K562 (cell line): Measurements from ENCODE around the gene PRKAG2. TPM values are rescaled to one million over a fixed set of nuclear protein-coding genes. Genes with fewer than 3 reads are reported as not detected.

ENCODE experiments used
- ATAC-seq: fragments of 200-7000 bp; cut with Tn5 transposase; 3 replicates; pipeline ENCODE4 v1.9.1; 2020; ENCODE audit warnings: moderate library complexity
- BruUV-seq: library from RNA; stranded (reverse); fragments of 400-500 nt; replicated peaks from 2 replicates; lab custom pipeline; 2021; lab: Mats Ljungman, UMichigan
- CTCF ChIA-PET: fragments of 300-600 bp; formaldehyde crosslinking; extraction: SDS; loops from one replicate; lab custom pipeline; 2021; ENCODE audit warnings: low intra/inter-chr PET ratio; lab: Yijun Ruan, JAX
- POLR2A ChIA-PET: fragments of 300-600, 350-650 bp; sonication (Branson Sonifier 250); formaldehyde crosslinking; extraction: SDS; loops from one replicate; lab custom pipeline; 2021; ENCODE audit warnings: antibody characterized with exemption, inconsistent platforms; lab: Yijun Ruan, JAX
- DNase-seq, 4 experiments: peaks; one replicate each; pipeline versions ENCODE4 v3.0.0 to v3.0.0-alpha.2; 2011 to 2018; ENCODE audit warnings: low spot score in 3 of 4, mixed read lengths in 3 of 4; ENCODE audit errors: extremely low read depth in 1 of 4
- FAIRE-seq: peaks from 2 replicates; lab custom pipeline; 2011; peaks lifted over from hg19 to GRCh38; lab: Jason Lieb, UNC
- H2AFZ ChIP-seq: 2 replicates; pipeline ENCODE4 v1.6.0; 2011; ENCODE audit warnings: low read depth, low read length, control low read depth, inconsistent platforms
- H3K27ac ChIP-seq: fragments of 200-600 bp; 3 replicates; pipeline ENCODE4 v1.8.0; 2011; ENCODE audit warnings: low read depth, mild to moderate bottlenecking, control low read depth, inconsistent platforms, low read length, moderate library complexity, mixed read lengths; ENCODE audit errors: extremely low read depth
- H3K27me3 ChIP-seq, 2 experiments: fragments of 300-600 bp in 1 of 2; 2 replicates in 1 of 2; 3 replicates in 1 of 2; pipeline versions ENCODE4 v1.6.0 to v1.8.0; 2011; ENCODE audit warnings: inconsistent platforms in 2 of 2, low read length in 2 of 2, mild to moderate bottlenecking in 1 of 2, mixed read lengths in 1 of 2, moderate library complexity in 1 of 2; ENCODE audit not compliant: control insufficient read depth in 2 of 2, insufficient read depth in 2 of 2
- H3K36me3 ChIP-seq: fragments of 300-600 bp; 3 replicates; pipeline ENCODE4 v1.8.0; 2011; ENCODE audit warnings: mild to moderate bottlenecking, low read length, inconsistent platforms; ENCODE audit not compliant: control insufficient read depth, insufficient read depth
- H3K4me1 ChIP-seq, 2 experiments: fragments of 200-600 bp in 1 of 2; replicated peaks in 1 of 2; 2 replicates in 1 of 2; 3 replicates in 1 of 2; pipeline versions ENCODE4 v1.5.1 to v1.8.0; 2011; ENCODE audit warnings: inconsistent platforms in 2 of 2, low read length in 2 of 2, mild to moderate bottlenecking in 1 of 2, mixed read lengths in 1 of 2, moderate library complexity in 1 of 2; ENCODE audit not compliant: control insufficient read depth in 2 of 2, insufficient read depth in 2 of 2
- H3K4me2 ChIP-seq: 2 replicates; pipeline ENCODE4 v1.6.1; 2011; ENCODE audit warnings: low read length, control low read depth, inconsistent platforms, mixed read lengths; ENCODE audit not compliant: insufficient read depth
- H3K4me3 ChIP-seq: fragments of 200-600 bp; sonication (generic), shearing (Covaris generic); 2 replicates; pipeline ENCODE4 v1.5.1; 2016; ENCODE audit warnings: control low read depth, inconsistent platforms
- H3K79me2 ChIP-seq: fragments of 200-600 bp; 3 replicates; pipeline ENCODE4 v1.8.0; 2011; ENCODE audit warnings: low read length, inconsistent platforms; ENCODE audit not compliant: control insufficient read depth, insufficient read depth
- H3K9ac ChIP-seq, 2 experiments: 2 replicates each; pipeline versions ENCODE4 v1.6.0 to v1.6.1; 2011; ENCODE audit warnings: low read depth in 2 of 2, low read length in 2 of 2, control low read depth in 1 of 2, inconsistent platforms in 1 of 2, mild to moderate bottlenecking in 1 of 2, mixed read lengths in 1 of 2; ENCODE audit not compliant: insufficient read depth in 1 of 2
- H3K9me1 ChIP-seq: one replicate; pipeline ENCODE4 v1.6.0; 2011; ENCODE audit warnings: inconsistent platforms, mild to moderate bottlenecking, low read length, moderate library complexity; ENCODE audit not compliant: control insufficient read depth, insufficient read depth
- H3K9me3 ChIP-seq: replicated peaks from 2 replicates; pipeline ENCODE4 v1.5.1; 2011; ENCODE audit warnings: low read depth, low read length, inconsistent platforms; ENCODE audit not compliant: control insufficient read depth, insufficient read depth
- H4K20me1 ChIP-seq: replicated peaks from 2 replicates; pipeline ENCODE4 v1.6.1; 2011; ENCODE audit warnings: low read length, inconsistent platforms, mixed read lengths; ENCODE audit not compliant: control insufficient read depth, insufficient read depth
- BHLHE40 ChIP-seq: IDR thresholded peaks from 2 replicates; pipeline ENCODE4 v1.6.1; 2011; ENCODE audit warnings: low read length, improper control_type of control experiment
- ETS2 ChIP-seq: IDR thresholded peaks from 2 replicates; pipeline ENCODE4 v1.6.1; 2016; ENCODE audit warnings: borderline replicate concordance, missing genetic modification characterization, mild to moderate bottlenecking, moderate library complexity, missing compliant biosample characterization; ENCODE audit not compliant: poor library complexity, severe bottlenecking
- KLF1 ChIP-seq: fragments of 450-650 bp; IDR thresholded peaks from 2 replicates; pipeline ENCODE4 v1.6.1; 2016; ENCODE audit warnings: missing genetic modification characterization, missing compliant biosample characterization
- MTA1 ChIP-seq: fragments of 450-650 bp; IDR thresholded peaks from 2 replicates; pipeline ENCODE4 v1.6.1; 2017; ENCODE audit warnings: borderline replicate concordance
- MTA3 ChIP-seq: fragments of 450-650 bp; formaldehyde crosslinking; IDR thresholded peaks from 2 replicates; pipeline ENCODE4 v1.6.1; 2017; ENCODE audit warnings: mild to moderate bottlenecking, borderline replicate concordance
- RCOR1 ChIP-seq, 2 experiments: IDR thresholded peaks; 2 replicates each; pipeline ENCODE4 v1.6.1; 2012; ENCODE audit warnings: low read depth in 2 of 2, low read length in 2 of 2, borderline replicate concordance in 1 of 2, improper control_type of control experiment in 1 of 2
- SPI1 ChIP-seq: IDR thresholded peaks from 2 replicates; pipeline ENCODE4 v1.6.1; 2011; ENCODE audit warnings: low read depth, low read length, control low read depth, borderline replicate concordance
- TBP ChIP-seq: optimal IDR thresholded peaks from 2 replicates; pipeline ENCODE3; 2011; ENCODE audit warnings: low read depth, low read length, improper control_type of control experiment
- ZNF551 ChIP-seq: fragments of 250-450 bp; sonication (Bioruptor Pico); IDR thresholded peaks from 2 replicates; pipeline ENCODE4 v1.5.0; 2021; ENCODE audit warnings: mild to moderate bottlenecking, moderate library complexity
- WGBS: fragments of 100-300 bp; shearing (Covaris generic); methylation state at CpG from one replicate; pipeline ENCODE4 v1.1.6; 2016; ENCODE audit warnings: low coverage, mixed read lengths; ENCODE audit not compliant: insufficient coverage; ENCODE audit errors: missing lambda C conversion rate; 5-methylcytosine and 5-hydroxymethylcytosine counted together
- in situ Hi-C: fragments of 300-500 bp; cut with MboI; formaldehyde crosslinking; loops from 4 replicates; pipeline ENCODE4 v1.15.0; 2018; ENCODE audit warnings: inconsistent platforms, mixed read lengths
- intact Hi-C: fragments of 100-400 bp; cut with micrococcal nuclease; formaldehyde crosslinking; loops from 2 replicates; pipeline ENCODE4 v1.14.2; 2022
- polyA plus RNA-seq, 8 experiments: library from polyadenylated mRNA; depleted of rRNA in 4 of 8; stranded (reverse) in 5 of 8; unstranded in 3 of 8; fragments of >200 nt; fragmentation: Nextera tagmentation in 2 of 8; fragmentation: Illumina TruSeq in 1 of 8; extraction: Ambion mirVana in 2 of 8; extraction: Trizol in 1 of 8; gene quantifications; 2 replicates each; pipeline versions ENCODE4 v1.2.1 to v1.2.3, GENCODE V29; 2011 to 2014; ENCODE audit warnings: inconsistent platforms in 1 of 8, missing spikeins in 1 of 8
- total RNA-seq, 7 experiments: library from RNA; depleted of rRNA in 6 of 7; stranded (reverse); fragments of >200 nt in 6 of 7; fragmentation: Illumina TruSeq in 2 of 7; extraction: Trizol in 2 of 7; gene quantifications; 2 replicates each; pipeline versions ENCODE4 v1.2.1 to v1.2.3, GENCODE V29; 2011 to 2021; ENCODE audit warnings: low replicate concordance in 1 of 7
- TF ChIP-seq, protein P1 (sequence below): fragments of 450-650 bp; IDR thresholded peaks from 2 replicates; pipeline ENCODE4 v1.6.1; 2016; ENCODE audit warnings: low read depth

The PRKAG2 gene
- total and polyA plus RNA-seq, 9 of the 15 experiments (the other 6 are each of a cell fraction or from before 2014, with no cell fraction given), result 0.99 to 5.6 (median 3.3) TPM

DNA sequence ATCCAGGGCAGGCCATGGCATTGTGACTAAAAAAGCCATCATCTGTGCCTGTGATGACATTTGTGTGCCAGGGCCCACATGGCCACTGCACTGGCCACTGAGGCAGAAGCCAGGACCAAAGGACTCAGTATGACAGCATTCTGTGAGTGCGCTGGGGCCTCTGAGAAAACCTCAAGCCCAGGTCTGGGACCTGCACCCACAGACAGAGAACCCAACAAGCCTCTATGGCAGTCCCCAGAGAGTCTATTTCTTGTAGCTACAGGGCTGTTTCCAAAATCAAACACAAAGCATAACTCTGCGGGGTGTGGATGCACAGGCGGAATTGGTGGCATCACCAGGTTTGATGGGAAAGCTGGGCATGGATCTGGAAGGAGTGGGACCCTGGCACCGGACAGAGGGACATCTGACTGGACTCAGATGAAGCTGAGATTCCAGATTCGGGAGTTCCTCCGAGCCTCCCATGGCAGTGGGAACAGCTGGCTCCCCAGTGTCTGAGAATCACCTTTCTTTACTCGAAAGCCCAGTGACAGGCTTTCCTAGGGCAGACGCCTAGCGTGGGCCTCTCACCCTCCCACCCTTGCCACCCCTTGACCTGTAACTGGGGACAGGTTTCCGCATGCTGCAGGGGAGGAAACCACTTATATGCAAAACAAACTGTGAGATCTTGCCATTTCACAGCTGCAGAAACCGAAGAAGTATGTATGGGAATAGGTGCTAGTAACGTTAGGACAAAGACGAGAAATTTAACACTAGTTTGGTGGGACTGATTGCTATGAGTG lies 286.7 kb downstream of the PRKAG2 start:
- no peak overlapping the region for H2AFZ ChIP-seq
- WGBS, result under 1% methylated on average over 13 of the region's 13 CpGs
- no peaks in the 10 kb centered on the region for H3K36me3 ChIP-seq
- H3K79me2 ChIP-seq, result no peaks in the 10 kb centered on the region
- no peak overlapping the region for H3K4me3 ChIP-seq
- FAIRE-seq (no peak), ATAC-seq (no peak), DNase-seq (no peak)
- ChIA-PET POLR2A (interaction anchor here (0.6 to 2.7 kb wide), 4 partner anchors 10 to 521 kb away, joined by 3 to 10 read pairs (median 4); no protein-coding TSS in a partner anchor), CTCF (no interaction called here)
- in situ Hi-C loops, result no loop called here
- H3K9me3 ChIP-seq, result no peaks in the 10 kb centered on the region
- H3K27me3 ChIP-seq, result peaks cover 69 to 76% of the 10 kb centered on the region in 2 experiments
- H3K9ac ChIP-seq, result no peak overlapping the region
- H3K9me1 ChIP-seq, result no peaks in the 10 kb centered on the region
- no TSS peak for BruUV-seq
- TF ChIP-seq ETS2, result no peak
- TF ChIP-seq ZNF551, result no peak
- no peak for TF ChIP-seq SPI1
- no peak for TF ChIP-seq TBP
- no peak for TF ChIP-seq BHLHE40
- no peak for TF ChIP-seq RCOR1 (IDR thresholded peaks at IDR 0.05; ENCODE audit: borderline replicate concordance in 1 of 2, low read depth in 2 of 2, low read length in 2 of 2)
- no peak for TF ChIP-seq MTA3
- TF ChIP-seq KLF1 (tag), result no peak
- TF ChIP-seq MTA1, result no peak
- TF ChIP-seq, protein P1, sequence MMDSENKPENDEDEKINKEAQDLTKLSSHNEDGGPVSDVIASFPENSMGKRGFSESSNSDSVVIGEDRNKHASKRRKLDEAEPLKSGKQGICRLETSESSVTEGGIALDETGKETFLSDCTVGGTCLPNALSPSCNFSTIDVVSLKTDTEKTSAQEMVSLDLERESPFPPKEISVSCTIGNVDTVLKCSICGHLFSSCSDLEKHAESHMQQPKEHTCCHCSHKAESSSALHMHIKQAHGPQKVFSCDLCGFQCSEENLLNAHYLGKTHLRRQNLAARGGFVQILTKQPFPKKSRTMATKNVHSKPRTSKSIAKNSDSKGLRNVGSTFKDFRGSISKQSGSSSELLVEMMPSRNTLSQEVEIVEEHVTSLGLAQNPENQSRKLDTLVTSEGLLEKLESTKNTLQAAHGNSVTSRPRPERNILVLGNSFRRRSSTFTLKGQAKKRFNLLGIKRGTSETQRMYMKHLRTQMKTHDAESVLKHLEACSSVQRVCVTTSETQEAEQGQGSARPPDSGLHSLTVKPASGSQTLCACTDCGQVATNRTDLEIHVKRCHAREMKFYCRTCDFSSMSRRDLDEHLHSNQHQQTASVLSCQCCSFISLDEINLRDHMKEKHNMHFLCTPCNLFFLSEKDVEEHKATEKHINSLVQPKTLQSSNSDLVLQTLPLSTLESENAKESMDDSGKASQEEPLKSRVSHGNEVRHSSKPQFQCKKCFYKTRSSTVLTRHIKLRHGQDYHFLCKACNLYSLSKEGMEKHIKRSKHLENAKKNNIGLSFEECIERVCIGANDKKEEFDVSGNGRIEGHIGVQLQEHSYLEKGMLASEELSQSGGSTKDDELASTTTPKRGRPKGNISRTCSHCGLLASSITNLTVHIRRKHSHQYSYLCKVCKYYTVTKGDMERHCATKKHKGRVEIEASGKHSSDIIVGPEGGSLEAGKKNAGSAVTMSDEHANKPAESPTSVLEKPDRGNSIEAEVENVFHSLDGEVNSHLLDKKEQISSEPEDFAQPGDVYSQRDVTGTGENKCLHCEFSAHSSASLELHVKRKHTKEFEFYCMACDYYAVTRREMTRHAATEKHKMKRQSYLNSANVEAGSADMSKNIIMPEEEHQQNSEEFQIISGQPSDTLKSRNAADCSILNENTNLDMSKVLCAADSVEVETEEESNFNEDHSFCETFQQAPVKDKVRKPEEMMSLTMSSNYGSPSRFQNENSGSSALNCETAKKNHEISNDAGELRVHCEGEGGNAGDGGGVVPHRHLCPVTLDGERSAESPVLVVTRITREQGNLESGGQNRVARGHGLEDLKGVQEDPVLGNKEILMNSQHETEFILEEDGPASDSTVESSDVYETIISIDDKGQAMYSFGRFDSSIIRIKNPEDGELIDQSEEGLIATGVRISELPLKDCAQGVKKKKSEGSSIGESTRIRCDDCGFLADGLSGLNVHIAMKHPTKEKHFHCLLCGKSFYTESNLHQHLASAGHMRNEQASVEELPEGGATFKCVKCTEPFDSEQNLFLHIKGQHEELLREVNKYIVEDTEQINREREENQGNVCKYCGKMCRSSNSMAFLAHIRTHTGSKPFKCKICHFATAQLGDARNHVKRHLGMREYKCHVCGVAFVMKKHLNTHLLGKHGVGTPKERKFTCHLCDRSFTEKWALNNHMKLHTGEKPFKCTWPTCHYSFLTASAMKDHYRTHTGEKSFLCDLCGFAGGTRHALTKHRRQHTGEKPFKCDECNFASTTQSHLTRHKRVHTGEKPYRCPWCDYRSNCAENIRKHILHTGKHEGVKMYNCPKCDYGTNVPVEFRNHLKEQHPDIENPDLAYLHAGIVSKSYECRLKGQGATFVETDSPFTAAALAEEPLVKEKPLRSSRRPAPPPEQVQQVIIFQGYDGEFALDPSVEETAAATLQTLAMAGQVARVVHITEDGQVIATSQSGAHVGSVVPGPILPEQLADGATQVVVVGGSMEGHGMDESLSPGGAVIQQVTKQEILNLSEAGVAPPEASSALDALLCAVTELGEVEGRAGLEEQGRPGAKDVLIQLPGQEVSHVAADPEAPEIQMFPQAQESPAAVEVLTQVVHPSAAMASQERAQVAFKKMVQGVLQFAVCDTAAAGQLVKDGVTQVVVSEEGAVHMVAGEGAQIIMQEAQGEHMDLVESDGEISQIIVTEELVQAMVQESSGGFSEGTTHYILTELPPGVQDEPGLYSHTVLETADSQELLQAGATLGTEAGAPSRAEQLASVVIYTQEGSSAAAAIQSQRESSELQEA, result no peak
- H3K27ac ChIP-seq, result no peak overlapping the region
- intact Hi-C loops, result no loop called here
- H4K20me1 ChIP-seq, result peaks cover 8% of the 10 kb centered on the region
- H3K4me2 ChIP-seq, result no peak overlapping the region
- no peaks in the 10 kb centered on the region for H3K4me1 ChIP-seq
